ENCODE results near the gene FTH1.
"Not testable (repeated sequence)": the region's sequence is repeated elsewhere in the genome, so short reads cannot be mapped to it uniquely, and the experiment has no call there.

The FTH1 gene

DNA sequence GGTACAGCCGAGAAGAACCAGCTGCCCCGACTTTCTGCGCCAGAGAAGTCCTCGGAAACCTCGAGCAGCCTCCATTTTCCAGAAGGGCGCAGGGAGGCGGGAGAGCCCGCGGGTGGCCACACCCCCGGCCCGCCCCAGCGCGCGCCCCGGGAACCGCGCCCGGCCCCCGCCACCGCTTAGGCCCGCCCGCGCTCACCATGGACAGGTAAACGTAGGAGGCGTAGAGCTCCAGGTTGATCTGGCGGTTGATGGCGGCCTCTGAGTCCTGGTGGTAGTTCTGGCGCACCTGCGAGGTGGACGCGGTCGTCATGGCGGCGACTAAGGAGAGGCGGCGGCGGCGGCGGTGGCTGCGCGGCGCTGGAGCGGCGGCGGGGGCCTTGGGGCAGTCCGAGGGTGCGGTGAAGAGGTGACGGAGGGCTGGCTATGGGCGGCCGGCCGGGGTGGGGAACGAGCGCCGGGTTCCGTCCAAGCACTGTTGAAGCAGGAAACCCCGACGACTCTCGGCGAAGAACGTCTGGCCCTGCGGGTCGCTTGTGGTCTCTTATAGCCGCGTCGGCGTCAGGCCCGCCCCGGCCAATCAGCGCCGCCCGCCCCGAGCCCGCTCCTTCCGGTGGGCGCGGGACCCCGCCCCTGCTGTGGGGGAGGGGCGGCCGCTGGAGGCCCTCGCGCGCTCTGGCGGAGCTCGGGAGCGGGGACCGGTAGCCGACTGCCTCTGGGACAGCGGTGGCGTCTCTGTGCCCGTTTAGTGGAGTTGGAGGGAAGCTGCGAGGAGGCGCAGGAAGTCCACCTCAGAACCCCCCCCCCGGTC, at the start of gene FTH1:
TSS of gene FTH1 (minus strand) at position 519 of the 808 bp plus-strand sequence. CDS start at position 310, 209 bp downstream.
- peak; percentile 80 to 85 for DNase-seq (ENCODE audit: low read depth in 1 of 2, low spot score in 1 of 2)

DNA sequence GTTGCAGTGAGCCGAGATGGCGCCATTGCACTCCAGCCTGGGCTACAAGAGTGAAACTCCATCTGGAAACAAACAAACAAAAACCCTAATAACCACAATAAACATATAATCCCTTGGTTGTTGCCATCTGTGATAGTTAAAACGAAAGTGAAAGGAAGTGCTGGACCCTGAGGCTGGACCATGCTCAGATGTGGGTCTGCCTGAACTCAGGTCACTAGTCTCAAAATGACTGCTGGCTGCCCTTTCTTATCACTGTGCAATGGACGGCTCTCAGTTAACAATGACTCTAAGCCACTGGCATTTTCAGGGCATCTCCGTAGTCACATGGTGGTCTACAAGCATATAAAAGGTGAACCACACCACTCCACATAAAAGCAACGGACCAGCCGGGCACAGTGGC, 48.2 kb upstream of the FTH1 start:
- no peak for DNase-seq (ENCODE audit: low read depth in 1 of 2, low spot score in 1 of 2)

DNA sequence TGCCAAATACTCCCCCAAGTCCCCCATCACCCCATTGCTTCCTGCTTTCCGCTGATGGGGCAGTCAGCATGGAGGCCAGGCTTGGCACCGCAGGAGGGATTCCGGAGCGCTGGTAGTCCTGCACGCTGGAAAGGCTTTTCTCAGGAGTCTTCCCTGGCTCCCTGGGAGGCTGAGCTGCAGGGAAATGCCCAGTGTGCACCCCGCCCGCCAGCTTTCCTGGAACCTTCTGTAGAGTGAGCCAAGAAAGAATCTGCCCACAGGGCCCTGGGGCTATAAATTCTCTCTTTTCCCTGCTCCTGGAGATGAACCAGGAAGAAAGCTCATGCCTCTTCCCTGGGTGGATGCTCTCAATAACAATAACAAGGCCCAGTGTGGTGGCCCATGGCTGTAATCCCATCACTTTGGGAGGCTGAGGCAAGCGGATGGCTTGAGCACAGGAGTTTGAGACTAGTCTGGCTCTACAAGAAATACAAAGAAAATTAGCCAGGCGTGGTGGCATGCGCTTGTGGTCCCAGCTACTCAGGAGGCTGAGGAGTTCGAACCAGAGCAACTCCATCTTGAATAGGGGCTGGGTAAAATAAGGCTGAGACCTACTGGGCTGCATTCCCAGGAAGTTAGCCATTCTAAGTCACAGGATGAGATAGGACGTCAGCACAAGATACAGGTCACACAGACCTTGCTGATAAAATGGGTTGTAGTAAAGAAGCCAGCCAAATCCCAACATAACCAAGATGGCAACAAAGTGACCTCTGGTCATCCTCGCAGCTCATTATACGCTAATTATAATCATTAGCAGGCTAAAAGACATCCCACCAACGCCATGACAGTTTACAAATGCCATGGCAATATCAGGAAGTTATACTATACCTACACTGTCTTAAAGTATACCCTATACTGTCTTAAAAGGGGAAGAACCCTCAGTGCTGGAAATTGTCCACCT, 46.4 kb upstream of the FTH1 start:
- DNase-seq (ENCODE audit: low read depth in 1 of 2, low spot score in 1 of 2): no peak

DNA sequence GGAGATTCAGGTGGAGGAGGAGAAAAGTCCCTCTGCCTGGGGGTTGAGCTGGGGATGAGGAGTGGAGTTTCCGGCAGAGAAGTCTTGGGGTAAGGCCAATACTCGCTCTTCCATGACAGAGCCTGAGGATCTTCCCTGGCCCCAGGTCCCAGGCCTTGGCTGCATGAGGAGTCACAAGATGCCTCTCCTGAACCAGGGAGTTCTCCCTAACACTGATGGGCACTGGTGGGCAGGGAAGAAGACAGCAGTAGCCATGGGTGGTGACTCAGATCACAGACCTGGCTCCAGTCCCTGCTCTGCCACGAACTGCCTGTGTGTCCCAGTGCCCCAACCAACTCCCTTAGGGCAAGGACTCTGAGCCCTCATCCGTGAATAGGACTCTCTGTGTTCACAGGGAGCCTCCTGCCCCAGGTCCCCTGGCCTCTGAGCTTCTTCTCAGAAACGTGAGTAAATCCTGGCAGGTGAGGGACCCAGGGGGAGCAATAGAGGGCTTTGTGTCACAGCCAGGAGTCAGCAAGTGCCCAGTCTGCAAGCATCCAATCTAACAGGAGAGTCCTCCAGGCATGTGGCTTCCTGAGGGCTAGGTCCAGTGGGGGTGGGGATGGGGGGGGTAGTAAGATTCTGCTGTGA, 45.5 kb upstream of the FTH1 start:
- DNase-seq (ENCODE audit: low read depth in 1 of 2, low spot score in 1 of 2): no peak

DNA sequence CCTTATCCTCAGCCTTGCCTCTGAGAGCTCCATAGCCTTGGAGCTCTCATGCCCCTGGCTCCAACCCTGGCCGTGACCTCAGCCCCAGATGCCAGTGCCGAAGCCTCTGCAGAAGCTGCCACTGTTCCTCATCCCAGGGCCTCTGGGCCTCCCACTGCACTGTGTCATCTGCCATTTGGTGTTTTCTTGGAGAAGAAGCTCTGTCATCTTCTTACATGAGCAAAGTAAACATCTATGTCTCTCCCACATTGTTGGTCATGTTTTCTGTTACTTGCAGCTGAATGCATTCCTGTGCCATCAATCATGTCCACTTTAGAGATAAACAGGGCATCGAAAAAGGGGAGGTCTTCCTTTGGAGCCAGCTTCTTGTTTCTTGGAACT, 45.0 kb upstream of the FTH1 start:
- DNase-seq (ENCODE audit: low read depth in 1 of 2, low spot score in 1 of 2): no peak

DNA sequence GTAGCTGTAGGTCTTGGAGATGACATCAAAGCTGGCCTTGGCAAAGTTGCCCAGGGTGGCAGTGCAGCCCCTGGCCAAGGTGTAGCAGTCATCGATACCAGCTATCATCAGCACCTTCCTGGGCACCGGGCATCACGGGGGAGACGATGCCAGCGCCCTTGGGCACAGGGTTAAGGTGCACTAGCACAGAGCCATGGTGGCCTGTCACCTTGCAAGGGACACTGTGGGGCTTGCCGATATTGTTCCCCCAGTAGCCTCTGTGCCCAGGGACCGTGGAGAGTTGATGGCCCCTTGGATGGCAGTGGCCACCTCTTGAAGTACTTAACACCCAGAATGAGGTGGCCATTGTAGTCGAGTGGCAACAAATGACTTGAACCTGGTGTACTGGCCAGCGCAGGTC, 44.4 kb upstream of the FTH1 start:
- DNase-seq (ENCODE audit: low read depth in 1 of 2, low spot score in 1 of 2): no peak

DNA sequence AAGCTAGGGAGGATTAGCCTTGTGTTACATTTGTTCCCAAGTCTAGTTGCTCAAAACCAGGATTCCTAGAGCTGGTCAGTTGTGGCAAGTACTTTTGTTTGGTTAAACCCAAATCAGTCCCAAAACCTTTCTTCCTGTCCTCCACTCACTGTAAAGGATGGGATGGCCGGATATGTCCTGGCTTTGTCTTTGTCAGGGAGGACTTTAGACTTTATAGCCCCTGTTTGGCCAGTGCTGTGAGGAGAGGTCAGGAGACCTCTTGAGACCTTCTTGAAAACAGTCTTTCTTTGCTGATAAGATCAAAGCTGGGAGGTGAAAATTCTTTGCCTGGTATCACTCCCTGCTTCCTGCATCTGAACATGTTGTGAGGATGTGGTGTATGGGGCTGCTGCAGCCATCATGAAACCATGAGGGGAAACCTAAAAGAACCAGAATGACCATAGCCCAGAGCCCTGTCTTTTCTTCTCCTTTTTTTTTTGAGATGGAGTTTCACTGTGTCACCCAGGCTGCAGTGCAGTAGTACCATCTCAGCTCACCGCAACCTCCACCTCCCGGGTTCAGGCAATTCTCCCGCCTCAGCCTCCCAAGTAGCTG, 43.6 kb upstream of the FTH1 start:
- DNase-seq (ENCODE audit: low read depth in 1 of 2, low spot score in 1 of 2): no peak

DNA sequence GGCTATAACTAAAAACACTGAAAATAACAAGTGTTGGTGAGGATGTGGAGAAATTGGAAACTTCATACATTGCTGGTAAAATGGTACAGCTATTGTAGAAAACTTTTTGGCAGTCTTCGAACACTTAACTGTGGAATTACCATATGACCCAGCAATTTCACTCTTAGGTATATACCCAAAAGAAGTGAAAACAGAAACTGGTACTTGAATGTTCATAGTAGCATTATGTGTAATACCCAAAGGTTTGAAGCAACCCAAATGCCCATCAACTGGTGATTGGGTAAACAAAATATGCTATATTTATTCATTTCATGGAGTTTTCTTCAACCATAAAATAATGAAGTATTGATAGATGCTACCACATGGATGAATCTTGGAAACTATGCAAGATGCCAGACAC, 40.8 kb upstream of the FTH1 start:
- DNase-seq (ENCODE audit: low read depth in 1 of 2, low spot score in 1 of 2): no peak

DNA sequence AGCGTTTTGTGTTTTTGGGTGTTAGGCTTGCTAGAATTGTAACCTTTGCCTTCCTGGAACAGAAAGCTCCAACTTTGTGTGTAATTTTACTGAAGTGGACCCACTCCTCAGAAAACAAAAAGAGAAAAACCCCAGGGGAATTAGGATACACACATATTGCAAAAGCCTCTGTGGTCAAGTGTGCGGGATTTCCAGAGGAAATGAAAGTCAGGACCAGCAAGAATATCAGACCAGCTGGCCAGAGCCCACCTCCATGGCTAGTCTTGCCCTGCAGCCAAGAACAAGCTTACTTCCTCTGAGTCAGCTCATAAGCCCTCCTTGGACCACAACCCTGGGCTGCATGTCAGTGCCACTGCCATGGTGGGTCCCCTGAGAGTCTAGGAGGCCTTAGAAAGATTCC, 37.0 kb upstream of the FTH1 start:
- DNase-seq (ENCODE audit: low read depth in 1 of 2, low spot score in 1 of 2): no peak

DNA sequence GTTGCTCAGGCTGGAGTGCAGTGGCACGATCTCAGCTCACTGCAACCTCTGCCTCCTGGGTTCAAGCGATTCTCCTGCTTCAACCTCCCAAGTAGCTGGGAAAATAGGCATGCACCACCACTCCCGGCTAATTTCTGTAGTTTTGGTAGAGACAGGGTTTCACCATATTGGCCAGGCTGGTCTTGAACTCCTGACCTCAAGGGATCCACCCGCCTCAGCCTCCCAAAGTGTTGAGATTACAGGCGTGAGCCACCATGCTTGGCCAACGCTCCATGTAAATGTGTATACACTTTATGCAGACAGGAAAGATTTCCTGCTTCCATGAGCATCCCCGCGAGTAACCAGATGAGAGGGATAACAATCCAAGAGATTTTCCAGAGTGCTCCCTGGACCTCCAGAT, 34.8 kb upstream of the FTH1 start:
- DNase-seq (ENCODE audit: low read depth in 1 of 2, low spot score in 1 of 2): not testable (repeated sequence)

DNA sequence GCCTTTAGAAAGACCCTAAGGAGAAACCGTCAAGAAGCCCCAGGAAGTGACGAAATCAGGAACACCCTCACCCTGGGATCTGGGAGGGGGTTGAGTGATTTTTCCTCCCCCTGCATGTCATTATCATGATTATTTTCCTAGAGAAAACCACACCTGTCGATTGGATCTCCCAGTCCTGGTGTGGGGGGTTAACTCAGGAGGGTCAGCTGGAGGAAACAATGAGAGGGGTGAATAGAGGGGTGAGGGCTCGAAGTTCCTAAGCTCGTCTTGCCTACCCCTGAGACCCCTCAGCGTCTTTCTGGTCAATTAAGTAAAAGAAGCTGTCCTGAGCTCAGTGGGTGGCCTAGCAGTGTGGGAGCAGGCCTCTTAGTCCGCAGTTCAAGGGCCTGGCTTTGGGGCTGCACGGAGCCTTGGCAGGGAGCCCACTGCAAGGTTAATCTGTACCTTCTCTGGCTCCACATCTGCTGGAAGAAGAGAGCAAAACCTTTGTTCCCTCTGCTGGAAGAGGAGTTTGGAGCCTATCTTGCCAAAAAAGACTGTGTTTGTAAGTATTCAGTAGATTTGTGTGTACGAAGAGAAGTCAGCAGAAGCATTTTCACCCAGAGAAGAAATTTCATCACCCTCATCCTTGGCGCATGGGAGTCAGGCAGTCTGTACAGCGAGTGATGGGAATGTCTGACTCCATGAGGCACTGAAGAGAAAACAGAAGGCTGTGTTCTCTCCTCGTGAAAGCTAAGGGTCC, 34.2 kb upstream of the FTH1 start:
- DNase-seq (ENCODE audit: low read depth in 1 of 2, low spot score in 1 of 2): no peak

DNA sequence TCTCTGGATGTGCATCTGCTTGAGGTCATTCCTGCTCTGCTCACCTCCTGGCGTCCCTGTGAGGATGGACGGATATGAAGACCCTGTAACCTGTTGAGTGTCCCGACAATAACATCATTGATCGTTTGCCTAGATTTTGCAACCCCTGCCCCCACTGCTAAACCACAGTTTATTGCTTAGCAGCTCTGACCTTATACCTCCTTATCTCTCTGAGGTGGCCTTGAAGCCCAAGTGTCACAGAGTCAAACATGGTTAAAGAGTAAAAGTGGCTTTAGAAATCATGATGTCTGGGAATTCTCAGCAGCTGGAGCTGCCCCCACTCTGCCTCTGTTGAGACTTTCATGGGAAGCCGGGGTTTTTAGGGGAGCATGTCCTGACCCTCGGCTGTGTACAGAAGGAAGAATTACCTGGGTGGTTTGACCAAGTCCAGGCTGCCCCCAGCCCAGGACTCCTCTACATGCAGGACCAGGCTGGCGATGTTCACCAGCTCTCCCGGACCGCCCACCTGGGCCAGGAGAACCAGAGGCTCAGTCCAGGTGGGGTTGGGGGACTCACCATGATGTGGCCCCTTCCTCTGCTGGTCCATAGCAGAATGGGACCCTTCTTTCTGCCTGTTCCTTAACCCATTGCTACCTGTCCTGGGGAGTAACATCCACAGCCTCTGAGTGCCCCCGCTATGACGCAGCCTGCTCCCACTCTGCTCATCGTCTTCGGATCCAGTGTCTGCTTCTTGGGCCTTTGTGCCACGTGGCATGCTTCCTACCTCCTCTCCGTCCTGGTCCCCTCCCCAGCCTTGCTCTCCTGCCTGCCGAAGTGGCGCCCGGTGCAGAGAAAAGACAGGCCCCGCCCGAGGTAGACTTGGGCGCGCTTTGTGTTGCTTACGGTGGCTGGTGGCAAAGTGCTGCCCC, 33.4 kb upstream of the FTH1 start:
- no peak for DNase-seq (ENCODE audit: low read depth in 1 of 2, low spot score in 1 of 2)

DNA sequence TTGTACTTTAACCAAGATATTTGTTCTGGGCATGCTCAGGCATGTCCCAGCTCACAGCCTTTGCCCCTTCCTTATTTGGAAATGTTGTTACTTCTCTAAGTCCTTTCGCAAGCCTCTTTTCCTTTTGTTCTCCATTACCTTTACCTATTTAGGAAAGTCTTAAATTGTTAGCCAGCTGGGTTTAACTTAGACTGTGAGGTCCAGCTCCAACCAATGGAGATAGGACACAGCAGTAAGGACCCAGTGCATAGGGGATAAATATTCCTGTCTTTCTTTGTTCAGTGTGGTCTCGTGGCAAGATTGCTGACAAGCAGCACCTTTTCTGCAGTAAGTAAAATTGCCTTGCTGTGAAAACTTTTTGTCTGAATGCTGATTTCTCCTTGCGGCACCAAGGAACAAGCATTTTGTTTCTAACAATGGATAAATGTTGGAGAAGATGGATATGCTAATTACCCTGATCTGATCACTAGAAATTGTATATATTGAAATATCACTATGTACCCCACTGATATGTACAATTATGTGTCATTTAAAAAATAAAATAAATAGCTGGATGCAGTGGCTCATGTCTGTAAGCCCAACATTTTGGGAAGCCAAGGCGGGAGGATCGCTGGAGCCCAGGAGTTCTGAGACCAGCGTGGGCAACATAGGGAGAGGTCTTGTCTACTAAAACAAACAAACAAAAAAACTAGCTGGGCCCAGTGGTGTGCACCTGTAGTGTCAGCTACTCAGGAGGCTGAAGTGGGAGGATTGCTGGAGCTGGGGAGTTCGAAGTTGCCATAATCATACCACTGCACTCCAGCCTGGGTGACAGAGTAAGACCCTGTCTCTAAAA, 31.9 kb upstream of the FTH1 start:
- DNase-seq (ENCODE audit: low read depth in 1 of 2, low spot score in 1 of 2): no peak

DNA sequence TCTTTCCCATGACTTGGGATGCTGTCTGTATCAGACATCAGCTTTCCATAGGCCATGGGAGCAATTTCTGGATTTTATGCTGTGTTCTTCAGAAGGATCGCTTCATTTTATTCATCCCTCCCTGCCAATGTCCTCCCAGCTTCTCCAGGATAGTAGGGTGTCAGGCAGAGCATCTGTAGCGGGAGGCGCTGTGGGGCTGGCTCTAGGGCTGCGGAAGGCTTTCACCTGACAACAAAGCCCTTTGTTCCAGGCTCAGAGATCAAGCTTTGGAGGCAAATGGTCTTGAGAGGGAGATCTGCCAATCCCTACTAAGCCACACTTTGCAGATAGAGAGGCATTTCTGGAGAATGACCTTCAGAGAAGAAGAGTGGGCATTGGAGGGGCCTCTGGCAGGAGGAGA, 29.5 kb upstream of the FTH1 start:
- DNase-seq (ENCODE audit: low read depth in 1 of 2, low spot score in 1 of 2): no peak

DNA sequence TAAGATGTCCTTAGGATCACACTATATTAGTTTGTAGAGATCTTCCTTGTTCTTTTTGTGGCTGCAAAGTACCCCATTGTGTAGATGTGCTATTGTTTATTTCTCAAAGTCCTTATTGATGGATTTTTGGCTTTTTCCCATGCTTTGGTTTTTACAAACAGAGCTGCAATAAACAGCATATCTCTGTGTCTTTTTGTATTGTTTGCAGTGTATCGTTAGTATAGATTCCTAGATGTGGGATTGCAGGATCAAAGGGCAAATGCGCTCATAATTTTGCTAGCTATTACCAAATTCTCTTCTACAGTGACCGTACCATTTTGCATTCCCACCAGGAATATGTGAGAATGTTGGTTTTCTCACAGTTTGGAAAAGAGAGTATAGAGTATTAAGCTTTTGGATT, 27.5 kb upstream of the FTH1 start:
- no peak for DNase-seq (ENCODE audit: low read depth in 1 of 2, low spot score in 1 of 2)

DNA sequence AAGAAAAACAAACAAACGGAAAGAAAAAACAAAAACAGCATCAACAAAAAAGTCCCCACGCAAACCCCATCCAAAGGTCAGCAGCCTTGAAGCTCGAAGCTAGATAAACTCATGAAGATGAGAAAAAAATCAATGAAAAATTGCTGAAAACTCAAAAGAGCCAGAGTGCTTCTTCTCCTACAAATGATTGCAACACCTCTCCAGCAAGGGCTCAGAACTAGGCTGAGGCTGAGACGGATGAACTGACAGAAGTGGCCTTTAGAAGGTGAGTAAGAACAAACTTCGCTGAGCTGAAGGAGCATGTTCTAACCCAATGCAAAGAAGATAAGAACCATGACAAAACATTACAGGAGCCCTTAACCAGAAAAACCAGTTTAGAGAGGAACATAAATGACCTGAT, 18.4 kb upstream of the FTH1 start:
- no peak for DNase-seq (ENCODE audit: low read depth in 1 of 2, low spot score in 1 of 2)

DNA sequence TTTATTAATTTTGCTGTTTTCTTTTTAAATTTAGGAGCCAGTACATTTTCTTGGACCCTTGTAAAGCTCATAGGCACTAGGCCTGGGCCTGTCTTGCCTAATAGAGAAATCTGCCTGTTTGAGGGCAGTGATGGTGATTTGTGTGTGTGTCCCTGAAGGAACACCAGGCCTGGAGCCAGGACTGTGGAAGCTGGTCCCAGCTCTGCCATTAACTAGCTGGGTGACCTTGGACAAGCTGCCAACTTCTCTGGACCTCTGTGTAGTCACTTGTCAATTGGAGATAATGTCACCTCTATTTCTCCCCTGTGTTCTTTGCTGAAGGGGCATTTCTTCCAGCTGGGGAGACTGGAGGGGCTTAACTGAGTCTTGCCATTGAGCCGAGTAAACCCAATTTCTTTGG, 16.0 kb upstream of the FTH1 start:
- DNase-seq (ENCODE audit: low read depth in 1 of 2, low spot score in 1 of 2): no peak

DNA sequence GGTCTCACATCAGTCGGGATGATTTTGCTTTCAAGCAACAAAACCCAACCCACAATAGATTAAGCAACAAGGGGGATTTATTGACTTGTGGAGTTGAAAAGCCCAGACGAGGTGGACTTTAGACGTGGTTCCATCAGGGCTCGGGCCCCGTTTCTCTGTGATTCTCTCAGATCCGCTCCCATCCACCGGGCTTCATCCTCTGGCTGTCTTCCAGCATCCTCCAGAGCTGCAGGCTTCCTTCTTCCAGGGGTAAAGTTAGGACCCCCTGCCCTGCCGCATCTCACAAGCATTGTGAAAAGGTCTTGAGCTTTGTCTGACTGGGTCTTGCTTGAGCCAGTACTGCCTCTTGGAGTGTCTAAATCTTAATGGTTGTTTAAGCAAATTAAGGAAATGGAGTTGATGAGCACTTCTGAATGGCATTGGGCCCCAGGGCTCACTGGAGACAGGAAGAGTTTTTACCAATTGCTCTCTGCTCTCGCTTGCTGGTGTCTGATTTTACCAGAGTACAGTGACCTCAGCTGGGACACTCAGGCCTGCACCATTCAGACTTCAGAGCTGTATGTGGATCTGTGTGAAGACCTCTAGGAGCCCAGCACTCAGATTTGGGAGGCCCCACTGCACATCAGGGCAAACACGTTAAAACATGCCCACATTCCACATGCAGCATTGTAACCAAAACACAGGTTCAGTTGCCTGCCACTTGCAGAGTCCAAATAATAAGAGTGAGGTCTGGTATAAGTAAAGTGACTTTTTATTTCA, 13.5 kb upstream of the FTH1 start:
- DNase-seq (ENCODE audit: low read depth in 1 of 2, low spot score in 1 of 2): no peak

Data from activated T-helper 1 cell treated with anti-CD3 and anti-CD28 coated beads, Interleukin-2, amount 50 U/mL, for 16 hours (primary cell).